NCI-H524 treated with DMSO at 0.1 percent for 48 hours (cell line): ENCODE results near the gene CTNNBIP1.
A peak's percentile ranks its signal among the peaks of the same experiment; 100 is the strongest.

ENCODE experiments used
- DNase-seq: peaks from one replicate; lab custom pipeline; 2025; lab: John Stamatoyannopoulos, UW

The CTNNBIP1 gene

GRCh38 chr1:9877962-9878361, 32.1 kb downstream of the CTNNBIP1 start:
- no peak for DNase-seq

GRCh38 chr1:9875636-9876000, 34.5 kb downstream of the CTNNBIP1 start:
- no peak for DNase-seq

GRCh38 chr1:9874959-9875635, 35.0 kb downstream of the CTNNBIP1 start:
- DNase-seq: no peak

- no peak for DNase-seq
These were observed 35.7 kb downstream of the CTNNBIP1 start for GRCh38 chr1:9874412-9874811.

- DNase-seq: no peak
These were observed 36.1 kb downstream of the CTNNBIP1 start for GRCh38 chr1:9873992-9874391.

GRCh38 chr1:9873385-9873784, 36.7 kb downstream of the CTNNBIP1 start:
- DNase-seq: no peak

GRCh38 chr1:9872430-9873165, 37.5 kb downstream of the CTNNBIP1 start:
- peak; percentile 31 for DNase-seq

- DNase-seq: no peak
These were observed 38.2 kb downstream of the CTNNBIP1 start for GRCh38 chr1:9871707-9872425.

GRCh38 chr1:9871021-9871420, 39.0 kb downstream of the CTNNBIP1 start:
- no peak for DNase-seq

GRCh38 chr1:9870572-9870971, 39.5 kb downstream of the CTNNBIP1 start:
- DNase-seq: no peak

GRCh38 chr1:9869831-9870251, 40.2 kb downstream of the CTNNBIP1 start:
- DNase-seq: no peak

- no peak for DNase-seq
These were observed 41.9 kb downstream of the CTNNBIP1 start for GRCh38 chr1:9868244-9868590.

- no peak for DNase-seq
These were observed 42.4 kb downstream of the CTNNBIP1 start for GRCh38 chr1:9867408-9868243.

- DNase-seq: no peak
These were observed 43.2 kb downstream of the CTNNBIP1 start for GRCh38 chr1:9866836-9867235.

- no peak for DNase-seq
These were observed 44.3 kb downstream of the CTNNBIP1 start for GRCh38 chr1:9865724-9866123.

GRCh38 chr1:9863371-9863770, 46.7 kb downstream of the CTNNBIP1 start:
- DNase-seq: no peak

GRCh38 chr1:9861360-9861759, 48.7 kb downstream of the CTNNBIP1 start:
- peak; percentile 93 for DNase-seq

- DNase-seq: peak; percentile 98
These were observed 49.2 kb downstream of the CTNNBIP1 start for GRCh38 chr1:9860887-9861286.

GRCh38 chr1:9859281-9860014, 50.6 kb downstream of the CTNNBIP1 start:
- no peak for DNase-seq

- DNase-seq: no peak
These were observed 51.6 kb downstream of the CTNNBIP1 start for GRCh38 chr1:9858293-9859035.

- no peak for DNase-seq
These were observed 54.9 kb downstream of the CTNNBIP1 start for GRCh38 chr1:9855186-9855585.
